ENCODE data around the gene RAB5B. TPM values are rescaled to one million over a fixed set of nuclear protein-coding genes. Genes with fewer than 3 reads are reported as not detected.

Gene RAB5B
- total RNA-seq, 1 donor: 82.9 TPM

GRCh38 chr12:55942577-55943136 is 31.2 kb upstream of the RAB5B start:
- Histone ChIP-seq H3K36me3 (ENCODE audit: insufficient read depth, low read length) (peaks cover 48% of the 10 kb centered on the region), H3K4me1 (ENCODE audit: insufficient read depth, low read length) (peaks cover 5% of the 10 kb centered on the region), H3K9me3 (ENCODE audit: low read depth, low read length) (no peaks in the 10 kb centered on the region), H4K20me1 (ENCODE audit: insufficient read depth, low read length) (no peaks in the 10 kb centered on the region), H3K79me2 (ENCODE audit: insufficient read depth, low read length) (no peaks in the 10 kb centered on the region), H3K4me2 (ENCODE audit: insufficient read depth, low read length) (no peak overlapping the region), H2AFZ (ENCODE audit: low read length) (no peak overlapping the region), H3K4me3 (ENCODE audit: insufficient read depth, low read length) (no peak overlapping the region), H3K27me3 (ENCODE audit: insufficient read depth, low read length) (no peaks in the 10 kb centered on the region), H3K27ac (ENCODE audit: low read depth, low read length) (no peak overlapping the region)
- TF ChIP-seq CTCF (IDR thresholded peaks at IDR 0.05; ENCODE audit: extremely low read depth, low read depth, low read length): no peak
- no peak for DNase-seq (ENCODE audit: insufficient read length, low spot score, missing footprints)

GRCh38 chr12:55946553-55946952 is 27.3 kb upstream of the RAB5B start:
- TF ChIP-seq CTCF (IDR thresholded peaks at IDR 0.05; ENCODE audit: extremely low read depth, low read depth, low read length): no peak
- DNase-seq (ENCODE audit: insufficient read length, low spot score, missing footprints): no peak
- Histone ChIP-seq H3K27ac (ENCODE audit: low read depth, low read length) (no peak overlapping the region), H3K4me1 (ENCODE audit: insufficient read depth, low read length) (no peaks in the 10 kb centered on the region), H3K4me2 (ENCODE audit: insufficient read depth, low read length) (no peak overlapping the region), H2AFZ (ENCODE audit: low read length) (no peak overlapping the region), H3K9me3 (ENCODE audit: low read depth, low read length) (no peaks in the 10 kb centered on the region), H4K20me1 (ENCODE audit: insufficient read depth, low read length) (no peaks in the 10 kb centered on the region), H3K27me3 (ENCODE audit: insufficient read depth, low read length) (no peaks in the 10 kb centered on the region), H3K79me2 (ENCODE audit: insufficient read depth, low read length) (no peaks in the 10 kb centered on the region), H3K36me3 (ENCODE audit: insufficient read depth, low read length) (peaks cover 30% of the 10 kb centered on the region), H3K4me3 (ENCODE audit: insufficient read depth, low read length) (no peak overlapping the region)

GRCh38 chr12:55955344-55955743 is 18.5 kb upstream of the RAB5B start:
- no peak for DNase-seq (ENCODE audit: insufficient read length, low spot score, missing footprints)
- Histone ChIP-seq H3K79me2 (ENCODE audit: insufficient read depth, low read length) (no peaks in the 10 kb centered on the region), H4K20me1 (ENCODE audit: insufficient read depth, low read length) (no peaks in the 10 kb centered on the region), H3K27me3 (ENCODE audit: insufficient read depth, low read length) (peaks cover 4% of the 10 kb centered on the region), H3K4me1 (ENCODE audit: insufficient read depth, low read length) (peaks cover 7% of the 10 kb centered on the region), H2AFZ (ENCODE audit: low read length) (no peak overlapping the region), H3K27ac (ENCODE audit: low read depth, low read length) (no peak overlapping the region), H3K9me3 (ENCODE audit: low read depth, low read length) (no peaks in the 10 kb centered on the region), H3K36me3 (ENCODE audit: insufficient read depth, low read length) (peaks cover 13% of the 10 kb centered on the region), H3K4me3 (ENCODE audit: insufficient read depth, low read length) (no peak overlapping the region), H3K4me2 (ENCODE audit: insufficient read depth, low read length) (no peak overlapping the region)
- TF ChIP-seq CTCF (IDR thresholded peaks at IDR 0.05; ENCODE audit: extremely low read depth, low read depth, low read length): no peak

GRCh38 chr12:55955800-55956508 is 17.9 kb upstream of the RAB5B start:
- H3K79me2 ChIP-seq (ENCODE audit: insufficient read depth, low read length): no peaks in the 10 kb centered on the region
- H2AFZ ChIP-seq (ENCODE audit: low read length): no peak overlapping the region
- no peak overlapping the region for H3K4me2 ChIP-seq (ENCODE audit: insufficient read depth, low read length)
- peaks cover 7% of the 10 kb centered on the region for H3K4me1 ChIP-seq (ENCODE audit: insufficient read depth, low read length)
- peaks cover 4% of the 10 kb centered on the region for H3K27me3 ChIP-seq (ENCODE audit: insufficient read depth, low read length)
- H4K20me1 ChIP-seq (ENCODE audit: insufficient read depth, low read length): no peaks in the 10 kb centered on the region
- no peak overlapping the region for H3K27ac ChIP-seq (ENCODE audit: low read depth, low read length)
- TF ChIP-seq CTCF (IDR thresholded peaks at IDR 0.05; ENCODE audit: extremely low read depth, low read depth, low read length): peak; percentile 60
- peaks cover 13% of the 10 kb centered on the region for H3K36me3 ChIP-seq (ENCODE audit: insufficient read depth, low read length)
- H3K9me3 ChIP-seq (ENCODE audit: low read depth, low read length): no peaks in the 10 kb centered on the region
- DNase-seq (ENCODE audit: insufficient read length, low spot score, missing footprints): no peak
- no peak overlapping the region for H3K4me3 ChIP-seq (ENCODE audit: insufficient read depth, low read length)

Data from osteoblast (primary cell).